GM12878 (cell line): ENCODE data around the gene FBXL3. TPM values are rescaled to one million over a fixed set of nuclear protein-coding genes. Genes with fewer than 3 reads are reported as not detected.

ENCODE experiments used
- ATAC-seq: fragments of 200-7000 bp; cut with Tn5 transposase; 3 replicates; pipeline ENCODE4 v1.9.1; 2020; ENCODE audit warnings: mild to moderate bottlenecking, moderate library complexity
- BruUV-seq: library from RNA; stranded (reverse); fragments of 400-500 nt; replicated peaks from 2 replicates; lab custom pipeline; 2021; lab: Mats Ljungman, UMichigan
- CTCF ChIA-PET: fragments of 300-600 bp; sonication (Branson Sonifier 250); formaldehyde crosslinking; extraction: SDS; loops from one replicate; lab custom pipeline; 2021; ENCODE audit warnings: inconsistent platforms; lab: Yijun Ruan, JAX
- POLR2A ChIA-PET: fragments of 350-600 bp; formaldehyde crosslinking; extraction: SDS; loops from one replicate; lab custom pipeline; 2021; ENCODE audit warnings: inconsistent platforms; lab: Charles Lee
- RAD21 ChIA-PET: fragments of 300-600 bp; sonication (Branson Sonifier 250); formaldehyde crosslinking; loops from one replicate; lab custom pipeline; 2023; ENCODE audit warnings: antibody characterized with exemption; ENCODE audit not compliant: unreplicated experiment; lab: Charles Lee
- SMC1A ChIA-PET: fragments of 300-600 bp; sonication (Branson Sonifier 250); formaldehyde crosslinking; loops from one replicate; lab custom pipeline; 2023; ENCODE audit not compliant: unreplicated experiment, uncharacterized antibody; lab: Charles Lee
- DNase-seq: peaks from one replicate; pipeline ENCODE4 v3.0.0-alpha.2; 2011; ENCODE audit warnings: low read depth, low spot score
- FAIRE-seq: peaks from 3 replicates; lab custom pipeline; 2011; peaks lifted over from hg19 to GRCh38; lab: Jason Lieb, UNC
- H2AFZ ChIP-seq: 2 replicates; pipeline ENCODE4 v1.6.0; 2011; ENCODE audit warnings: low read depth, low read length, control low read depth; ENCODE audit not compliant: control insufficient read depth
- H3K27ac ChIP-seq: 2 replicates; pipeline ENCODE4 v1.5.1; 2011; ENCODE audit warnings: control low read depth; ENCODE audit not compliant: control insufficient read depth, insufficient read depth
- H3K27me3 ChIP-seq, 2 experiments: replicated peaks in 1 of 2; 2 replicates each; pipeline versions ENCODE4 v1.6.0 to v1.6.1; 2011; ENCODE audit warnings: low read length in 1 of 2; ENCODE audit not compliant: control insufficient read depth in 2 of 2, insufficient read depth in 2 of 2
- H3K36me3 ChIP-seq, 2 experiments: 2 replicates each; pipeline ENCODE4 v1.5.1; 2011; ENCODE audit warnings: low read length in 1 of 2; ENCODE audit not compliant: control insufficient read depth in 2 of 2, insufficient read depth in 2 of 2
- H3K4me1 ChIP-seq: 2 replicates; pipeline ENCODE4 v1.6.1; 2011; ENCODE audit warnings: mild to moderate bottlenecking, low read length, moderate library complexity, mixed read lengths; ENCODE audit not compliant: control insufficient read depth, insufficient read depth
- H3K4me2 ChIP-seq: 2 replicates; pipeline ENCODE4 v1.6.0; 2011; ENCODE audit warnings: control low read depth; ENCODE audit not compliant: control insufficient read depth, insufficient read depth
- H3K4me3 ChIP-seq: fragments of 200-600 bp; sonication (generic); 2 replicates; pipeline ENCODE4 v1.5.1; 2016
- H3K79me2 ChIP-seq: 2 replicates; pipeline ENCODE4 v1.6.0; 2011; ENCODE audit warnings: low read length; ENCODE audit not compliant: control insufficient read depth, insufficient read depth
- H3K9ac ChIP-seq: 2 replicates; pipeline ENCODE4 v1.8.0; 2011; ENCODE audit warnings: low read length, control low read depth, mixed read lengths; ENCODE audit not compliant: control insufficient read depth, insufficient read depth
- H3K9me3 ChIP-seq: replicated peaks from 3 replicates; pipeline ENCODE4 v1.5.1; 2011; ENCODE audit warnings: mild to moderate bottlenecking, low read length; ENCODE audit not compliant: control insufficient read depth, insufficient read depth
- H4K20me1 ChIP-seq: 2 replicates; pipeline ENCODE4 v1.6.0; 2011; ENCODE audit not compliant: control insufficient read depth, insufficient read depth
- PAX8 ChIP-seq: fragments of 450-650 bp; IDR thresholded peaks from 2 replicates; pipeline ENCODE4 v1.6.1; 2017; ENCODE audit warnings: mild to moderate bottlenecking, moderate library complexity
- RBBP5 ChIP-seq: fragments of 200-600 bp; sonication (generic); conservative IDR thresholded peaks from 2 replicates; pipeline ENCODE4 v1.6.1; 2016
- SREBF1 ChIP-seq: IDR thresholded peaks from 2 replicates; pipeline ENCODE4 v1.6.1; 2012; ENCODE audit warnings: mild to moderate bottlenecking, low read length
- SREBF2 ChIP-seq: IDR thresholded peaks from 2 replicates; pipeline ENCODE4 v1.6.1; 2012; ENCODE audit warnings: mild to moderate bottlenecking, low read length
- WRNIP1 ChIP-seq: IDR thresholded peaks from 2 replicates; pipeline ENCODE4 v1.6.1; 2011; ENCODE audit warnings: low read depth, low read length, improper control_type of control experiment, borderline replicate concordance
- WGBS: methylation state at CpG from one replicate; pipeline ENCODE4 v1.1.6; 2016; ENCODE audit warnings: low lambda C conversion rate; ENCODE audit not compliant: insufficient replicate concordance, insufficient coverage; ENCODE audit errors: missing lambda C conversion rate; 5-methylcytosine and 5-hydroxymethylcytosine counted together
- in situ Hi-C: fragments of 300-500 bp; cut with MboI; formaldehyde crosslinking; loops from 9 replicates; pipeline ENCODE4 v1.14.3; 2018; ENCODE audit warnings: mixed read lengths
- intact Hi-C: fragments of 100-400 bp; cut with micrococcal nuclease; formaldehyde crosslinking; loops from one replicate; pipeline ENCODE4 v1.14.2; 2022; ENCODE audit not compliant: unreplicated experiment
- polyA plus RNA-seq, 11 experiments: library from polyadenylated mRNA; depleted of rRNA in 4 of 11; unstranded in 6 of 11; stranded (reverse) in 5 of 11; fragments of >200 nt; fragmentation: Nextera tagmentation in 4 of 11; fragmentation: Illumina TruSeq in 1 of 11; extraction: Ambion mirVana in 4 of 11; extraction: Trizol in 1 of 11; gene quantifications; 1 replicate in 1 of 11; 2 replicates in 10 of 11; pipeline versions ENCODE4 v1.2.1 to v1.2.3, GENCODE V29; 2011 to 2016; ENCODE audit warnings: inconsistent platforms in 2 of 11, missing spikeins in 2 of 11, low read depth in 1 of 11
- total RNA-seq, 4 experiments: library from RNA; depleted of rRNA in 3 of 4; stranded (reverse); fragments of >200 nt in 3 of 4; fragmentation: Illumina TruSeq in 1 of 4; extraction: Trizol in 1 of 4; gene quantifications; 2 replicates each; pipeline versions ENCODE4 v1.2.1 to v1.2.3, GENCODE V29; 2013 to 2021

Gene FBXL3
- total and polyA plus RNA-seq, 10 of the 15 experiments (the other 5 are each of a cell fraction or from before 2014, with no cell fraction given), result 9.0 to 26.4 (median 19.7) TPM

DNA sequence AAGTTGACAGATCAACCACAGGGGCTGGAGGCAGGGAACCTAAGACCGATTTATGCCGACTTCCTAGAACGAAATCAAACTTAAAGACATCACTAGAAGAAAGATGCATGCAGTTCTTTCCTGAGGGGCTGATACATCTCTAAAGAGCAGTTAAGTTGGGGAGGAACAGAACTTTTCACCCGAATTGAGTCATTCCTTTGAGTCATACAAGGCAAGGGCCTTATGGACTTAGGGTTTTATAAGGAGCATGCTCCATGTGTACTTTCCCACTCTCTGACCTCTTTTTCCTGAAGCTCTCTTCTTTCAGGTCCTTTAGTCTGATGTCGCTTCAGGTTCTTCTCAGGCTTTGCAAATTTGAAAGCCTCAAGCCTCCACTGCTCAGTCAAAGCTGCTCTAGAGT lies 7.9 kb upstream of the FBXL3 start:
- in situ Hi-C loops, result no loop called here
- H3K9ac ChIP-seq, result no peak overlapping the region
- no peak for TF ChIP-seq RBBP5
- TF ChIP-seq, all 136 proteins: peak for 0
- DNase-seq (no peak), FAIRE-seq (no peak), ATAC-seq (no peak)
- Histone ChIP-seq H3K9me3 (no peaks in the 10 kb centered on the region; the same call in 2 of the 3 replicates), H3K4me2 (no peak overlapping the region), H3K27me3 (no peaks in the 10 kb centered on the region), H3K4me3 (no peak overlapping the region), H3K36me3 (no peaks in the 10 kb centered on the region), H4K20me1 (no peaks in the 10 kb centered on the region), H2AFZ (no peak overlapping the region), H3K79me2 (no peaks in the 10 kb centered on the region), H3K4me1 (no peaks in the 10 kb centered on the region), H3K27ac (no peak overlapping the region)
- ChIA-PET SMC1A (interaction anchor here (0.6 kb wide), 2 partner anchors 13 to 133 kb away, joined by 3 read pairs; no protein-coding TSS in a partner anchor), CTCF (no interaction called here), RAD21 (no interaction called here), POLR2A (no interaction called here)
- BruUV-seq, result no TSS peak
- intact Hi-C loops, result no loop called here
- WGBS, result 52% methylated on average over 5 of the region's 5 CpGs

DNA sequence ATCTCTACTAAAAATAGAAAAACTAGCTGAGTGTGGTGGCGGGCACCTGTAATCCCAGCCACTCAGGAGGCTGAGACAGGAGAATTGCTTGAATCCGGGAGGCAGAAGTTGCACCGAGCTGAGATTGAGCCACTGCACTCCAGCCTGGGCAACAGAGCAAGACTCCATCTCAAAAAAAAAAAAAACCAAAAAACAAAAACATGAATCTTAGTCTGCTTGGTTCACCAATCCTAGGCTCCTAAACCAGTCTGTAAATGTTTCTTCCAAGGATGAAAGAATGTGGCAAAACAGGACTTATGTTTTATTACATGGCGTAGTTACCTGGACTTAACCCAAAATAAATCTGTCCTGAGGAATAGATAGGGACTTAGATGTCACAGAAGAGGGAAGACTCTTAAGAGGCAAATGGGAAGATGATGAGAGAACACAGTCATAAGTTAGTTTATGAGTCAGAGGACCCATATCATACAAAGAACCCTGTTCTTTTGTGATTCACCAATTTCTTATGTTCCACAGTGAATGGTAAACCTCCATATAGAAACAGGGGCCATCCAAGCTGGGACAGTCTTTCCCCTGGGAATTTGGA lies 6.9 kb upstream of the FBXL3 start:
- intact Hi-C loops, result no loop called here
- BruUV-seq, result no TSS peak
- ATAC-seq, result peak; percentile 17; the same call in 2 of the 3 replicates

More for the DNA sequence above, 6.9 kb upstream of the FBXL3 start:
- H3K27ac ChIP-seq, result no peak overlapping the region
- H3K79me2 ChIP-seq, result no peaks in the 10 kb centered on the region
- H3K4me2 ChIP-seq, result no peak overlapping the region
- ChIA-PET RAD21 (no interaction called here), POLR2A (no interaction called here), SMC1A (interaction anchor here (2.8 kb wide), 1 partner anchor 9 kb away, joined by 11 read pairs; no protein-coding TSS in a partner anchor), CTCF (no interaction called here)
- FAIRE-seq, result no peak
- H2AFZ ChIP-seq, result no peak overlapping the region
- no peaks in the 10 kb centered on the region; the same call in 2 of the 3 replicates for H3K9me3 ChIP-seq
- no peak for DNase-seq
- no peak overlapping the region for H3K4me3 ChIP-seq
- no peaks in the 10 kb centered on the region for H4K20me1 ChIP-seq
- no peaks in the 10 kb centered on the region for H3K27me3 ChIP-seq
- no peak overlapping the region for H3K9ac ChIP-seq
- H3K36me3 ChIP-seq, result no peaks in the 10 kb centered on the region
- 88% methylated on average over 4 of the region's 4 CpGs for WGBS
- no peak for TF ChIP-seq PAX8
- TF ChIP-seq SREBF2, result no peak
- TF ChIP-seq WRNIP1, result no peak
- TF ChIP-seq SREBF1, result no peak
- no peaks in the 10 kb centered on the region for H3K4me1 ChIP-seq
- in situ Hi-C loops, result no loop called here
